Effector memory CD4-positive, alpha-beta T cell (primary cell): ENCODE measurements around the gene PLEKHJ1.

ENCODE experiments used
- DNase-seq, 3 donors: peaks; one replicate each; pipeline ENCODE4 v3.0.0-alpha.2; 2020
- H3K27ac ChIP-seq: 2 replicates; pipeline ENCODE4 v1.7.0; 2013; ENCODE audit warnings: mild to moderate bottlenecking, low read length, moderate library complexity; ENCODE audit not compliant: insufficient read depth, poor library complexity, severe bottlenecking
- H3K27me3 ChIP-seq: replicated peaks from 2 replicates; pipeline ENCODE4 v1.7.0; 2013; ENCODE audit warnings: mild to moderate bottlenecking, low read length; ENCODE audit not compliant: insufficient read depth, control insufficient read depth, poor library complexity, severe bottlenecking
- H3K36me3 ChIP-seq: 2 replicates; pipeline ENCODE4 v1.7.0; 2013; ENCODE audit warnings: mild to moderate bottlenecking, low read length, moderate library complexity; ENCODE audit not compliant: control insufficient read depth, insufficient read depth
- H3K4me1 ChIP-seq: 2 replicates; pipeline ENCODE4 v1.7.0; 2013; ENCODE audit warnings: low read length, mild to moderate bottlenecking; ENCODE audit not compliant: control insufficient read depth, insufficient read depth, poor library complexity, severe bottlenecking
- H3K4me3 ChIP-seq: 2 replicates; pipeline ENCODE4 v1.7.0; 2013; ENCODE audit warnings: low read length, low read depth, mild to moderate bottlenecking; ENCODE audit not compliant: insufficient read depth, poor library complexity, severe bottlenecking
- H3K9me3 ChIP-seq: 2 replicates; pipeline ENCODE4 v1.7.0; 2013; ENCODE audit warnings: mild to moderate bottlenecking, low read length, moderate library complexity; ENCODE audit not compliant: control insufficient read depth

The PLEKHJ1 gene

GRCh38 chr19:2187159-2187558 is 49.0 kb downstream of the PLEKHJ1 start:
- H3K36me3 ChIP-seq: peaks cover 44% of the 10 kb centered on the region
- no peaks in the 10 kb centered on the region for H3K4me1 ChIP-seq
- no peaks in the 10 kb centered on the region for H3K9me3 ChIP-seq
- H3K4me3 ChIP-seq: no peak overlapping the region
- H3K27ac ChIP-seq: no peak overlapping the region
- DNase-seq: no peak
- no peaks in the 10 kb centered on the region for H3K27me3 ChIP-seq

- no peaks in the 10 kb centered on the region for H3K4me1 ChIP-seq
- H3K27me3 ChIP-seq: no peaks in the 10 kb centered on the region
- H3K36me3 ChIP-seq: peaks cover 38% of the 10 kb centered on the region
- H3K9me3 ChIP-seq: no peaks in the 10 kb centered on the region
- DNase-seq: no peak
- H3K4me3 ChIP-seq: no peak overlapping the region
- no peak overlapping the region for H3K27ac ChIP-seq
These were observed 49.9 kb downstream of the PLEKHJ1 start for GRCh38 chr19:2186071-2186846.

- Histone ChIP-seq H3K36me3 (peaks cover 38% of the 10 kb centered on the region), H3K4me3 (no peak overlapping the region), H3K27me3 (no peaks in the 10 kb centered on the region), H3K9me3 (no peaks in the 10 kb centered on the region), H3K4me1 (no peaks in the 10 kb centered on the region), H3K27ac (no peak overlapping the region)
- no peak for DNase-seq
These were observed 50.4 kb downstream of the PLEKHJ1 start for GRCh38 chr19:2185734-2186070.

GRCh38 chr19:2184422-2184975 is 51.6 kb downstream of the PLEKHJ1 start:
- Histone ChIP-seq H3K9me3 (no peaks in the 10 kb centered on the region), H3K4me1 (no peaks in the 10 kb centered on the region), H3K4me3 (no peak overlapping the region), H3K27ac (no peak overlapping the region), H3K36me3 (peaks cover 33% of the 10 kb centered on the region), H3K27me3 (no peaks in the 10 kb centered on the region)
- no peak for DNase-seq
